PC-9 (cell line): ENCODE data around the gene TSPAN31. TPM values are rescaled to one million over a fixed set of nuclear protein-coding genes. Genes with fewer than 3 reads are reported as not detected.

ENCODE experiments used
- BruUV-seq: library from RNA; stranded (reverse); fragments of 400-500 nt; replicated peaks from 2 replicates; lab custom pipeline; 2021; lab: Mats Ljungman, UMichigan
- CTCF ChIA-PET: fragments of 300-600 bp; sonication (Branson Sonifier 250); formaldehyde crosslinking; loops from one replicate; lab custom pipeline; 2022; ENCODE audit warnings: antibody characterized with exemption; lab: Charles Lee
- POLR2A ChIA-PET: fragments of 300-600 bp; sonication (Branson Sonifier 250); formaldehyde crosslinking; loops from one replicate; lab custom pipeline; 2022; ENCODE audit warnings: antibody characterized with exemption; ENCODE audit not compliant: unreplicated experiment; lab: Charles Lee
- DNase-seq, 2 experiments: peaks; one replicate each; pipeline versions ENCODE4 v3.0.0 to v3.0.0-alpha.2; 2015 to 2022; ENCODE audit warnings: mixed read lengths in 1 of 2
- H2AFZ ChIP-seq: fragments of 200-600 bp; sonication (generic); 2 replicates; pipeline ENCODE4 v1.8.1; 2017; ENCODE audit warnings: antibody characterized with exemption
- H3F3A ChIP-seq: fragments of 200-600 bp; sonication (generic); 2 replicates; pipeline ENCODE4 v1.8.1; 2017; ENCODE audit warnings: antibody characterized with exemption, mild to moderate bottlenecking, low read depth; ENCODE audit not compliant: insufficient read depth
- H3K27ac ChIP-seq: fragments of 200-600 bp; sonication (generic); 2 replicates; pipeline ENCODE4 v1.6.1; 2016; ENCODE audit warnings: mixed run types
- H3K27me3 ChIP-seq: fragments of 200-600 bp; sonication (generic); 2 replicates; pipeline ENCODE4 v1.6.1; 2016; ENCODE audit warnings: low read depth, mixed run types; ENCODE audit not compliant: insufficient read depth
- H3K36me3 ChIP-seq: fragments of 200-600 bp; sonication (generic); 2 replicates; pipeline ENCODE4 v1.6.1; 2016; ENCODE audit warnings: low read depth, mixed run types
- H3K4me1 ChIP-seq: fragments of 200-600 bp; sonication (generic); replicated peaks from 2 replicates; pipeline ENCODE4 v1.6.1; 2016; ENCODE audit warnings: mixed run types; ENCODE audit not compliant: insufficient read depth
- H3K4me2 ChIP-seq: fragments of 200-600 bp; sonication (generic); 2 replicates; pipeline ENCODE4 v1.6.1; 2017; ENCODE audit warnings: mixed run types
- H3K4me3 ChIP-seq: fragments of 200-600 bp; sonication (generic); 2 replicates; pipeline ENCODE4 v1.6.1; 2016; ENCODE audit warnings: mixed run types
- H3K79me2 ChIP-seq: fragments of 200-600 bp; sonication (generic); 2 replicates; pipeline ENCODE4 v1.6.1; 2017; ENCODE audit warnings: low read depth, mixed run types
- H3K9me2 ChIP-seq: fragments of 200-600 bp; sonication (generic); 2 replicates; pipeline ENCODE4 v1.8.1; 2017; ENCODE audit warnings: mild to moderate bottlenecking; ENCODE audit not compliant: insufficient read depth
- H3K9me3 ChIP-seq: fragments of 200-600 bp; sonication (generic); 2 replicates; pipeline ENCODE4 v1.8.1; 2016; ENCODE audit warnings: low read depth; ENCODE audit not compliant: insufficient read depth
- H4K20me1 ChIP-seq: fragments of 200-600 bp; sonication (generic); 2 replicates; pipeline ENCODE4 v1.8.1; 2017; ENCODE audit not compliant: insufficient read depth
- CTCF ChIP-seq: fragments of 200-600 bp; sonication (generic); conservative IDR thresholded peaks from 2 replicates; pipeline ENCODE4 v1.6.1; 2017; ENCODE audit warnings: mixed run types, antibody characterized with exemption, mild to moderate bottlenecking, moderate library complexity
- EZH2 ChIP-seq: fragments of 200-600 bp; sonication (generic); IDR thresholded peaks from 2 replicates; pipeline ENCODE4 v1.8.0; 2017; ENCODE audit warnings: antibody characterized with exemption, low read depth
- intact Hi-C: fragments of 100-400 bp; cut with micrococcal nuclease; formaldehyde crosslinking; loops from one replicate; pipeline ENCODE4 v1.10.0; 2022; ENCODE audit not compliant: unreplicated experiment
- total RNA-seq: library from RNA; stranded (reverse); gene quantifications from 2 replicates; pipeline ENCODE4 v1.2.3, GENCODE V29; 2021

TSPAN31 gene
- total RNA-seq, 1 experiment from 2014 or later, result 18.2 TPM

- Histone ChIP-seq H4K20me1 (no peaks in the 10 kb centered on the region; the same call in 1 of the 2 replicates), H3K27me3 (peaks cover 21% of the 10 kb centered on the region), H3K4me3 (no peak overlapping the region), H3K9me2 (no peaks in the 10 kb centered on the region), H3K36me3 (no peaks in the 10 kb centered on the region), H3K4me2 (no peak overlapping the region), H3K4me1 (peaks cover 8% of the 10 kb centered on the region; the same call in 1 of the 2 replicates), H3K79me2 (peaks cover 19% of the 10 kb centered on the region), H2AFZ (no peak overlapping the region), H3K27ac (no peak overlapping the region), H3F3A (peaks cover 7% of the 10 kb centered on the region; the same call in 1 of the 2 replicates), H3K9me3 (no peaks in the 10 kb centered on the region)
- POLR2A ChIA-PET, result no interaction called here
- DNase-seq, result no peak
- intact Hi-C loops, result no loop called here
- no peak for TF ChIP-seq EZH2
- TF ChIP-seq CTCF, result no peak
- BruUV-seq, result no TSS peak
- CTCF ChIA-PET, result no interaction called here
Measured at GRCh38 chr12:57769594-57769993, 24.8 kb downstream of the TSPAN31 start.

- Histone ChIP-seq H3K4me2 (peak overlapping the region; percentile 84), H3K4me3 (peak overlapping the region; percentile 68; the same call in 1 of the 2 replicates), H4K20me1 (no peaks in the 10 kb centered on the region; the same call in 1 of the 2 replicates), H3F3A (peaks cover 7% of the 10 kb centered on the region; the same call in 1 of the 2 replicates), H3K36me3 (no peaks in the 10 kb centered on the region), H3K27me3 (peaks cover 10% of the 10 kb centered on the region), H3K9me3 (no peaks in the 10 kb centered on the region), H3K79me2 (peaks cover 19% of the 10 kb centered on the region), H3K27ac (no peak overlapping the region), H2AFZ (no peak overlapping the region), H3K4me1 (peaks cover 8% of the 10 kb centered on the region; the same call in 1 of the 2 replicates), H3K9me2 (no peaks in the 10 kb centered on the region)
- no TSS peak for BruUV-seq
- intact Hi-C loops, result no loop called here
- DNase-seq, result no peak
- POLR2A ChIA-PET, result interaction anchor here (0.6 kb wide), 1 partner anchor 26 kb away, joined by 7 read pairs; the partner anchor contains the start of gene TSPAN31
- CTCF ChIA-PET, result no interaction called here
- TF ChIP-seq CTCF (no peak), EZH2 (no peak)
Measured at GRCh38 chr12:57770734-57771133, 25.9 kb downstream of the TSPAN31 start.

GRCh38 chr12:57771236-57771872, 26.5 kb downstream of the TSPAN31 start:
- H3K79me2 ChIP-seq, result peaks cover 19% of the 10 kb centered on the region
- TF ChIP-seq CTCF (no peak), EZH2 (no peak)
- peaks cover 4% of the 10 kb centered on the region for H3K27me3 ChIP-seq
- CTCF ChIA-PET, result interaction anchor here (0.9 kb wide), 1 partner anchor 15 kb away, joined by 3 read pairs; no protein-coding TSS in a partner anchor
- peak overlapping the region; percentile 68 for H3K4me3 ChIP-seq
- H3K9me3 ChIP-seq, result no peaks in the 10 kb centered on the region
- intact Hi-C loops, result no loop called here
- H3K9me2 ChIP-seq, result no peaks in the 10 kb centered on the region
- no peaks in the 10 kb centered on the region for H3K36me3 ChIP-seq
- H3F3A ChIP-seq, result peaks cover 7% of the 10 kb centered on the region; the same call in 1 of the 2 replicates
- peak overlapping the region; percentile 75 for H3K27ac ChIP-seq
- DNase-seq, result peak; percentile 80 to 87
- peak overlapping the region; percentile 94 for H2AFZ ChIP-seq
- peak overlapping the region; percentile 84 for H3K4me2 ChIP-seq
- POLR2A ChIA-PET, result no interaction called here
- BruUV-seq, result TSS peak; percentile 34
- H4K20me1 ChIP-seq, result no peaks in the 10 kb centered on the region; the same call in 1 of the 2 replicates
- peaks cover 8% of the 10 kb centered on the region; the same call in 1 of the 2 replicates for H3K4me1 ChIP-seq
